GM12878 (cell line): ENCODE results near the gene PLAAT5. TPM values are rescaled to one million over a fixed set of nuclear protein-coding genes. Genes with fewer than 3 reads are reported as not detected.

Experiments
- ATAC-seq: fragments of 200-7000 bp; cut with Tn5 transposase; 3 replicates; pipeline ENCODE4 v1.9.1; 2020; ENCODE audit warnings: mild to moderate bottlenecking, moderate library complexity
- BruUV-seq: library from RNA; stranded (reverse); fragments of 400-500 nt; replicated peaks from 2 replicates; lab custom pipeline; 2021; lab: Mats Ljungman, UMichigan
- CTCF ChIA-PET: fragments of 300-600 bp; sonication (Branson Sonifier 250); formaldehyde crosslinking; extraction: SDS; loops from one replicate; lab custom pipeline; 2021; ENCODE audit warnings: inconsistent platforms; lab: Yijun Ruan, JAX
- POLR2A ChIA-PET: fragments of 350-600 bp; formaldehyde crosslinking; extraction: SDS; loops from one replicate; lab custom pipeline; 2021; ENCODE audit warnings: inconsistent platforms; lab: Charles Lee
- RAD21 ChIA-PET: fragments of 300-600 bp; sonication (Branson Sonifier 250); formaldehyde crosslinking; loops from one replicate; lab custom pipeline; 2023; ENCODE audit warnings: antibody characterized with exemption; ENCODE audit not compliant: unreplicated experiment; lab: Charles Lee
- SMC1A ChIA-PET: fragments of 300-600 bp; sonication (Branson Sonifier 250); formaldehyde crosslinking; loops from one replicate; lab custom pipeline; 2023; ENCODE audit not compliant: unreplicated experiment, uncharacterized antibody; lab: Charles Lee
- DNase-seq: peaks from one replicate; pipeline ENCODE4 v3.0.0-alpha.2; 2011; ENCODE audit warnings: low read depth, low spot score
- FAIRE-seq: peaks from 3 replicates; lab custom pipeline; 2011; peaks lifted over from hg19 to GRCh38; lab: Jason Lieb, UNC
- H2AFZ ChIP-seq: 2 replicates; pipeline ENCODE4 v1.6.0; 2011; ENCODE audit warnings: low read depth, low read length, control low read depth; ENCODE audit not compliant: control insufficient read depth
- H3K27ac ChIP-seq: 2 replicates; pipeline ENCODE4 v1.5.1; 2011; ENCODE audit warnings: control low read depth; ENCODE audit not compliant: control insufficient read depth, insufficient read depth
- H3K27me3 ChIP-seq, 2 experiments: replicated peaks in 1 of 2; 2 replicates each; pipeline versions ENCODE4 v1.6.0 to v1.6.1; 2011; ENCODE audit warnings: low read length in 1 of 2; ENCODE audit not compliant: control insufficient read depth in 2 of 2, insufficient read depth in 2 of 2
- H3K36me3 ChIP-seq, 2 experiments: 2 replicates each; pipeline ENCODE4 v1.5.1; 2011; ENCODE audit warnings: low read length in 1 of 2; ENCODE audit not compliant: control insufficient read depth in 2 of 2, insufficient read depth in 2 of 2
- H3K4me1 ChIP-seq: 2 replicates; pipeline ENCODE4 v1.6.1; 2011; ENCODE audit warnings: mild to moderate bottlenecking, low read length, moderate library complexity, mixed read lengths; ENCODE audit not compliant: control insufficient read depth, insufficient read depth
- H3K4me2 ChIP-seq: 2 replicates; pipeline ENCODE4 v1.6.0; 2011; ENCODE audit warnings: control low read depth; ENCODE audit not compliant: control insufficient read depth, insufficient read depth
- H3K4me3 ChIP-seq: fragments of 200-600 bp; sonication (generic); 2 replicates; pipeline ENCODE4 v1.5.1; 2016
- H3K79me2 ChIP-seq: 2 replicates; pipeline ENCODE4 v1.6.0; 2011; ENCODE audit warnings: low read length; ENCODE audit not compliant: control insufficient read depth, insufficient read depth
- H3K9ac ChIP-seq: 2 replicates; pipeline ENCODE4 v1.8.0; 2011; ENCODE audit warnings: low read length, control low read depth, mixed read lengths; ENCODE audit not compliant: control insufficient read depth, insufficient read depth
- H3K9me3 ChIP-seq: replicated peaks from 3 replicates; pipeline ENCODE4 v1.5.1; 2011; ENCODE audit warnings: mild to moderate bottlenecking, low read length; ENCODE audit not compliant: control insufficient read depth, insufficient read depth
- H4K20me1 ChIP-seq: 2 replicates; pipeline ENCODE4 v1.6.0; 2011; ENCODE audit not compliant: control insufficient read depth, insufficient read depth
- BCL11A ChIP-seq: IDR thresholded peaks from 2 replicates; pipeline ENCODE4 v1.6.1; 2011; ENCODE audit warnings: low read depth, low read length
- BMI1 ChIP-seq: fragments of 450-650 bp; IDR thresholded peaks from 2 replicates; pipeline ENCODE4 v1.6.1; 2016; ENCODE audit warnings: mild to moderate bottlenecking, moderate library complexity, borderline replicate concordance
- HDAC2 ChIP-seq: fragments of 200-600 bp; sonication (generic); IDR thresholded peaks from 2 replicates; pipeline ENCODE4 v1.6.1; 2017
- MLLT1 ChIP-seq: fragments of 450-650 bp; IDR thresholded peaks from 2 replicates; pipeline ENCODE4 v1.6.1; 2016; ENCODE audit warnings: mild to moderate bottlenecking
- MYB ChIP-seq: fragments of 150-350 bp; IDR thresholded peaks from 2 replicates; pipeline ENCODE4 v1.6.1; 2014; ENCODE audit warnings: mild to moderate bottlenecking, low read depth, low read length, borderline replicate concordance
- NR2F1 ChIP-seq: fragments of 450-650 bp; conservative IDR thresholded peaks from 2 replicates; pipeline ENCODE4 v1.6.1; 2017; ENCODE audit warnings: mild to moderate bottlenecking
- POLR2AphosphoS5 ChIP-seq: IDR thresholded peaks from 2 replicates; pipeline ENCODE4 v1.6.1; 2011; ENCODE audit warnings: mild to moderate bottlenecking, low read length, inconsistent platforms
- SKIL ChIP-seq: fragments of 450-650 bp; IDR thresholded peaks from 2 replicates; pipeline ENCODE4 v1.6.1; 2017; ENCODE audit warnings: mild to moderate bottlenecking, low read depth, inconsistent platforms; ENCODE audit not compliant: poor library complexity, severe bottlenecking
- STAT3 ChIP-seq: IDR thresholded peaks from 2 replicates; pipeline ENCODE4 v1.6.1; 2011; ENCODE audit warnings: low read depth, low read length, improper control_type of control experiment
- WRNIP1 ChIP-seq: IDR thresholded peaks from 2 replicates; pipeline ENCODE4 v1.6.1; 2011; ENCODE audit warnings: low read depth, low read length, improper control_type of control experiment, borderline replicate concordance
- ZZZ3 ChIP-seq: IDR thresholded peaks from 2 replicates; pipeline ENCODE4 v1.6.1; 2011; ENCODE audit warnings: low read depth; ENCODE audit not compliant: control insufficient read depth, insufficient read length
- WGBS: methylation state at CpG from one replicate; pipeline ENCODE4 v1.1.6; 2016; ENCODE audit warnings: low lambda C conversion rate; ENCODE audit not compliant: insufficient replicate concordance, insufficient coverage; ENCODE audit errors: missing lambda C conversion rate; 5-methylcytosine and 5-hydroxymethylcytosine counted together
- in situ Hi-C: fragments of 300-500 bp; cut with MboI; formaldehyde crosslinking; loops from 9 replicates; pipeline ENCODE4 v1.14.3; 2018; ENCODE audit warnings: mixed read lengths
- intact Hi-C: fragments of 100-400 bp; cut with micrococcal nuclease; formaldehyde crosslinking; loops from one replicate; pipeline ENCODE4 v1.14.2; 2022; ENCODE audit not compliant: unreplicated experiment
- polyA plus RNA-seq, 11 experiments: library from polyadenylated mRNA; depleted of rRNA in 4 of 11; unstranded in 6 of 11; stranded (reverse) in 5 of 11; fragments of >200 nt; fragmentation: Nextera tagmentation in 4 of 11; fragmentation: Illumina TruSeq in 1 of 11; extraction: Ambion mirVana in 4 of 11; extraction: Trizol in 1 of 11; gene quantifications; 1 replicate in 1 of 11; 2 replicates in 10 of 11; pipeline versions ENCODE4 v1.2.1 to v1.2.3, GENCODE V29; 2011 to 2016; ENCODE audit warnings: inconsistent platforms in 2 of 11, missing spikeins in 2 of 11, low read depth in 1 of 11
- total RNA-seq, 4 experiments: library from RNA; depleted of rRNA in 3 of 4; stranded (reverse); fragments of >200 nt in 3 of 4; fragmentation: Illumina TruSeq in 1 of 4; extraction: Trizol in 1 of 4; gene quantifications; 2 replicates each; pipeline versions ENCODE4 v1.2.1 to v1.2.3, GENCODE V29; 2013 to 2021
- TF ChIP-seq, protein P1 (sequence below): fragments of 450-650 bp; IDR thresholded peaks from 2 replicates; pipeline ENCODE4 v1.6.1; 2018; ENCODE audit warnings: mild to moderate bottlenecking, low read depth, moderate library complexity; ENCODE audit not compliant: partially characterized antibody

PLAAT5 gene
- total and polyA plus RNA-seq, 10 of the 15 experiments (the other 5 are each of a cell fraction or from before 2014, with no cell fraction given): not detected

- CTCF ChIA-PET: interaction anchor here (1.1 kb wide), 1 partner anchor 11 kb away, joined by 3 read pairs; no protein-coding TSS in a partner anchor
- intact Hi-C loops: no loop called here
- 8% methylated on average over 2 of the region's 2 CpGs for WGBS
Measured at GRCh38 chr11:63427971-63428508, 62.9 kb downstream of the PLAAT5 start.

More at GRCh38 chr11:63427971-63428508, 62.9 kb downstream of the PLAAT5 start:
- no peaks in the 10 kb centered on the region; the same call in 2 of the 3 replicates for H3K9me3 ChIP-seq
- no peaks in the 10 kb centered on the region for H3K4me1 ChIP-seq
- no peaks in the 10 kb centered on the region for H3K79me2 ChIP-seq
- H3K9ac ChIP-seq: no peak overlapping the region
- no TSS peak for BruUV-seq
- no peak for TF ChIP-seq WRNIP1
- no peak for TF ChIP-seq ZZZ3
- TF ChIP-seq MLLT1: no peak
- no peak for TF ChIP-seq NR2F1
- TF ChIP-seq, protein P1, sequence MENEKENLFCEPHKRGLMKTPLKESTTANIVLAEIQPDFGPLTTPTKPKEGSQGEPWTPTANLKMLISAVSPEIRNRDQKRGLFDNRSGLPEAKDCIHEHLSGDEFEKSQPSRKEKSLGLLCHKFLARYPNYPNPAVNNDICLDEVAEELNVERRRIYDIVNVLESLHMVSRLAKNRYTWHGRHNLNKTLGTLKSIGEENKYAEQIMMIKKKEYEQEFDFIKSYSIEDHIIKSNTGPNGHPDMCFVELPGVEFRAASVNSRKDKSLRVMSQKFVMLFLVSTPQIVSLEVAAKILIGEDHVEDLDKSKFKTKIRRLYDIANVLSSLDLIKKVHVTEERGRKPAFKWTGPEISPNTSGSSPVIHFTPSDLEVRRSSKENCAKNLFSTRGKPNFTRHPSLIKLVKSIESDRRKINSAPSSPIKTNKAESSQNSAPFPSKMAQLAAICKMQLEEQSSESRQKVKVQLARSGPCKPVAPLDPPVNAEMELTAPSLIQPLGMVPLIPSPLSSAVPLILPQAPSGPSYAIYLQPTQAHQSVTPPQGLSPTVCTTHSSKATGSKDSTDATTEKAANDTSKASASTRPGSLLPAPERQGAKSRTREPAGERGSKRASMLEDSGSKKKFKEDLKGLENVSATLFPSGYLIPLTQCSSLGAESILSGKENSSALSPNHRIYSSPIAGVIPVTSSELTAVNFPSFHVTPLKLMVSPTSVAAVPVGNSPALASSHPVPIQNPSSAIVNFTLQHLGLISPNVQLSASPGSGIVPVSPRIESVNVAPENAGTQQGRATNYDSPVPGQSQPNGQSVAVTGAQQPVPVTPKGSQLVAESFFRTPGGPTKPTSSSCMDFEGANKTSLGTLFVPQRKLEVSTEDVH: no peak
- TF ChIP-seq BCL11A: no peak
- no peak for TF ChIP-seq HDAC2
- TF ChIP-seq MYB: no peak
- no peak for TF ChIP-seq BMI1
- TF ChIP-seq STAT3: no peak
- TF ChIP-seq SKIL: no peak
- no peak for TF ChIP-seq POLR2AphosphoS5
- ATAC-seq (no peak), DNase-seq (no peak), FAIRE-seq (no peak)
- no peak overlapping the region for H2AFZ ChIP-seq
- H4K20me1 ChIP-seq: no peaks in the 10 kb centered on the region
- POLR2A ChIA-PET: no interaction called here
- no peaks in the 10 kb centered on the region for H3K27me3 ChIP-seq
- SMC1A ChIA-PET: interaction anchor here (1.0 kb wide), 1 partner anchor 11 kb away, joined by 3 read pairs; no protein-coding TSS in a partner anchor
- H3K4me2 ChIP-seq: no peak overlapping the region
- no peak overlapping the region for H3K27ac ChIP-seq
- H3K4me3 ChIP-seq: no peak overlapping the region
- H3K36me3 ChIP-seq: no peaks in the 10 kb centered on the region
- RAD21 ChIA-PET: no interaction called here
- in situ Hi-C loops: no loop called here
